Left cardiac atrium (tissue), 4 donors: ENCODE results near the gene TBC1D4. TPM values are rescaled to one million over a fixed set of nuclear protein-coding genes. Genes with fewer than 3 reads are reported as not detected.

Source experiments
- ATAC-seq, 2 donors: fragments of 200-7000 bp; cut with Tn5 transposase; one replicate each; pipeline ENCODE4 v1.9.1; 2020; ENCODE audit warnings: mild to moderate bottlenecking in 2 of 2, moderate library complexity in 2 of 2
- DNase-seq: peaks from one replicate; pipeline ENCODE4 v3.0.0-alpha.2; 2020
- intact Hi-C, 2 donors: fragments of 100-400 bp; cut with DNase I; formaldehyde crosslinking; loops; one replicate each; pipeline versions ENCODE4 v1.14.1 to v1.15.1; 2022 to 2023
- total RNA-seq, 2 donors: library from RNA; stranded (reverse); fragmentation: NEBNext Ultra II Directional; extraction: Animal tissue kit (Norgen Biotek cat#: 25700); gene quantifications; one replicate each; pipeline ENCODE4 v1.2.1, GENCODE V29; 2021
- donor health status: DM: no; HTN: yes; CAD: no.
- donor health status: DM: no; HTN: yes; CAD: no; lungs with severe emphysema.
- donor health status: DM: yes; HTN: yes; CAD: no.
- donor health status: Dilated cardiomyopathy.

TBC1D4 gene
- total RNA-seq, 2 donors from 2014 or later = 47.7 to 54.2 TPM

DNA sequence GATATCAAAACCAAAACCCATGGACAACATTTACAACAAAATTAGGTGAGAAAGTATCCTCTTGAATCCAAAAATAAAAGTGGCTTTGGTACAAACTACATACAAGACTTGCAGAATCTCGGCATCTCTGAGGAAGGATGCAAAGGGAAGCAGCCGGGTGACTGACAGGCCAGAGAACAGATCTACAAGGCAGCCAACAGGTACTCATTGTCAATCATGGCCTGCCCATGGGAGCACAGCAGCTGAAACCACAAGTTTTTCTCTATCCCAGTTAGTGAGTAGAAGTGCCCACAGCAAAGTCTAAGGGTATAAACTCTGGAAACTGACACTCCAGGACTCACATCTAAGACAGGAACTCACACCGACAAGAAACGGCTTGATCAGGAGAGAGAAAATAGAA is 74.5 kb downstream of the TBC1D4 start:
- no peak for DNase-seq
- intact Hi-C loops = no loop called here
- ATAC-seq = no peak

DNA sequence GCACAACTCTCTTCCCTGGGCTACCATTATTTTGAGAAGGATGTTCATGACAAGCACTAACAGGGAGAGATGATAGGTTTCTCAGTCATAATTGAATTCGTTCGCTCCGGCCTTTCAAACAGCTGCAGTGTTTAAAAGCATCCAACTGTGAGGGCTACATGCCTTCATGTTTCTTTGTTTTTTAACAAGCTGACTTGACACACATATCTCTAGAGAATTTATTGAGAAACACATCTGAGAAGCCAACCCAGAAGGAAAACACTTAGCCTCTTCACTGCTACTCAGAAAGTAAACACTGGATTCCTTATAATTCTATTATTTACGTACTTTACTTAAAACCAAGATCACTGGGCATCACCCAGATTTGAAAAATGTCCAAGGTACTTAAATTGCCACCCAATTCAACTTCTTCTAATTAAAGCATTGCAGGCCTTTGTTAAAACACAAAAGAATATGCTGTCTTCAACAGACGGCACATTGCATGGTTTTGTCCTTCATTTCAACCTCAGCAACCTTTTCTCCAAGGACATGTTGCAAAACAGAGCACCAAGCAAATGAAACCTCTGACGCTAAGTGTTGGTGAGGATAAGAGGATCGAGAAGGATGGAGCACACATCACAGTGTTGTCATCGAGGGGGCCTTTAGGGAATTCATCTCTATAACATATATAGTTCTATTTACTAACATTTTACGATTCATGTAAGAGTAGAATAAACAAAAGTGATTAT is 75.8 kb downstream of the TBC1D4 start:
- DNase-seq (no peak), ATAC-seq (peak; percentile 52 to 56)
- intact Hi-C loops = no loop called here

- DNase-seq = no peak
- ATAC-seq = no peak
- intact Hi-C loops = no loop called here
These were observed 77.2 kb downstream of the TBC1D4 start for GRCh38 chr13:75404726-75405125.

DNA sequence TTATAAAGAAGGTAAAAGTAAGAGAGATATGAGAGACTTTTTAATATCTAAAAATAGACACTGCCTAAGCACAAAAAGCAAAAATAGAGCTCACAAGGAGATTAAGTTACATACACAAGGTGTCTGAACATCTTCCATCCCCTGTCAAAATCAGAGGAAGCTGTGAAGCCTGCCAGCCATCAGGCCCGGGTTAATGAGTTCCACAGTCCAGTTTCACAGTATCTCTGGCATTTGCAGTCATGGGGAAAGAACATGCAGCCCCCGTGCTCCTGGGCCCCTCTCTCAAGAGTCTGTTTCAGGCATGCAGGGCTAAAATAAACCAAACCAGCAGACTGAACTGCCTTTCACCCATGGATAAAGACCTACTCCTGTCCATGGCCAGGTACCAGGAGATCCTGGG is 79.2 kb downstream of the TBC1D4 start:
- ATAC-seq (peak; percentile 81 to 90), DNase-seq (peak; percentile 48)
- intact Hi-C loops = no loop called here

DNA sequence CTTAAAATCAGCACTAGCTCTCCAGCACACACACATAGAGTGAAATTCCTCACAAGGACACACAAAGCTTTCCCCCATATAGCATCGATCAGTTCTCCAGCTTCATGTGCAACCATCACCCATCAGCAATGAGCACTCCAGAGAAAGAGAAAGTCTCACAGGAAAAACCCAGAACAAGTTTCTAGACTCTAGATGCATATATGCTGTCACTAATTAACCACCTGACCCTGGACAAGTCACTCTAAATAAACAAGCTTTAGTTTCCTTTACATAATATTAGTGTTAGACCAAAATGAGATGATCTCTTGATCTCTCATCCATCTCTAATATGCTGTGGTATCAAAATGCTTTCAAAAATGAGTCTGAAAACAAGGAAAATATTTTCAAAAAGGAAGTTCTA is 81.2 kb downstream of the TBC1D4 start:
- ATAC-seq = no peak
- intact Hi-C loops = no loop called here
- DNase-seq = no peak

- ATAC-seq = peak in 1 of 2 donors; percentile 12
- DNase-seq = no peak
- intact Hi-C loops = no loop called here
These were observed 82.1 kb downstream of the TBC1D4 start for GRCh38 chr13:75399879-75400217.

DNA sequence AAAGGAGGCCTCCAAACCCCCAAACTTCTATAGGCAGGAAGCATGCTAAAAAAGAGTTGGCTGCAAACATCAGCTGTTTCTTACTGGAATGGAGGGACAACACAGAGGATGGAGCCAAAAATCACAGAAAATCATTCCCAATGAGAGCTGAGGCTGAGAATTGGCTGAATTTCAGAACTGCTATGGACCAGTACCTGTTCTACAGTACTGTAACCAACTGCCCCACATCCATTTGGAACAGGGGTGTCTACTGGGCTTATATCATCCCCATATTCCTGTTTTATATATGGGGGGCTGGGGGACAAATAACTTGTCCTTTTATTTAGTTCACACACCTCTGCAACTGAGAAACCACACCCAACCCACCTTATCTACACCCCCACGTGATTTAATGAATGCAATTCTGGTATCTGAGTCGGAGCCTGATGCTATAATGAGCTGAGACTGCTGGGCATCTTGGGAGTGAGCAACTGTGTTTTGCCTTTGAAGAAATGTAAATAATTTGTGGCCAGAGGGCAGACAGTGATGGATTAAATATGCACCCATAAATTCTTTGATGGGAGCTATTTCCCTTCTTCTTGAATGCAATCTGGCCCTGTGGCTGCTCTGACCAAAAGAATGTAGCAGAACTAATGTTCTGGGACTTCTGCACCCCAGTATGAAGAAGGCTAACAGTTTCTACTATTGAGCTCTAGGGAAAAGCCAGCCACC is 82.6 kb downstream of the TBC1D4 start:
- no peak for ATAC-seq
- DNase-seq = no peak
- intact Hi-C loops = no loop called here

GRCh38 chr13:75398072-75398471 is 83.9 kb downstream of the TBC1D4 start:
- ATAC-seq = no peak
- no peak for DNase-seq
- intact Hi-C loops = no loop called here

GRCh38 chr13:75395901-75396300 is 86.1 kb downstream of the TBC1D4 start:
- DNase-seq (no peak), ATAC-seq (no peak)
- intact Hi-C loops = no loop called here

DNA sequence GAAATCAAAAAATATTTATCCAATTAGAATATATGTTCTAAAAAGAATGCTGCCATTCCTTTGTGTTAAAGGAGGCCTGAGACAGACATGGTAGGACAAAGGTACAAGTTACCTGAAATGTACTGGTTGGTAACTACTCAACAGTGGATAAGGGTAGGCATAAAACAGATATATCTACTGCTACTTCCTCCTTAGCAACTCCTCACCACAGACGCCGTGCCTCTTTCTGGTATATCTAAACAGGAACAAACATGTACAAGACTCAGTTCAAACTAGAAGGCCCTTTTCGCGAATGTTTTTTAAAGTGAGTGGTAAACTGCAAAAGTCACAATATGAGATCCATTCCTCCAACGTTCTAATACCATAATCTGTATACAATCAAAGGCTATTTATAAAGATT is 86.9 kb downstream of the TBC1D4 start:
- intact Hi-C loops = no loop called here
- DNase-seq (no peak), ATAC-seq (no peak)

- ATAC-seq = no peak
These were observed 88.0 kb downstream of the TBC1D4 start for GRCh38 chr13:75393839-75394520.

GRCh38 chr13:75391432-75392100 is 90.4 kb downstream of the TBC1D4 start:
- intact Hi-C loops = no loop called here
- no peak for DNase-seq
- ATAC-seq = peak; percentile 41 to 49

More at GRCh38 chr13:75393839-75394520, 88.0 kb downstream of the TBC1D4 start:
- intact Hi-C loops = no loop called here
- no peak for DNase-seq

DNA sequence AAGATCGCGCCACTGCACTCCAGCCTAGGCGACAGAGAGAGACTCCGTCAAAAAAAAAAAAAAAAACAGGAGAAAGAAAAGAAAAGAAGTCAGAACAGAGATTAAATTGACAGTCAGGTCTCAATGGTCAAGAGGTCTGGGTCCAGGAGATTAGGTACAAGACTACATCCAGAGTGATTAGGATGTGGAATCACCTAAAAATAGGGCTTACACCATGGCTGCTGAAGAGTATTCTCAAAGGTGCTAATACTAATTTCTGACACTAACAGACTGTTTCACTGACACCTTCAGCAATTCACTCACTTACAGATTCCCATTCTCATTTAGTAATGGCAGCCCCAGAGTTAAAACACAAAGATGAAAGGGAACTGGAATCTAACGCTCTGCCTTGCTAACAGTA is 91.7 kb downstream of the TBC1D4 start:
- DNase-seq = no peak
- ATAC-seq = peak; percentile 51 to 71
- intact Hi-C loops = no loop called here

GRCh38 chr13:75385708-75386083 is 96.3 kb downstream of the TBC1D4 start:
- intact Hi-C loops = no loop called here
- DNase-seq (no peak), ATAC-seq (no peak)

- peak; percentile 65 to 74 for ATAC-seq
- no peak for DNase-seq
- intact Hi-C loops = no loop called here
These were observed 96.9 kb downstream of the TBC1D4 start for GRCh38 chr13:75384879-75385707.

DNA sequence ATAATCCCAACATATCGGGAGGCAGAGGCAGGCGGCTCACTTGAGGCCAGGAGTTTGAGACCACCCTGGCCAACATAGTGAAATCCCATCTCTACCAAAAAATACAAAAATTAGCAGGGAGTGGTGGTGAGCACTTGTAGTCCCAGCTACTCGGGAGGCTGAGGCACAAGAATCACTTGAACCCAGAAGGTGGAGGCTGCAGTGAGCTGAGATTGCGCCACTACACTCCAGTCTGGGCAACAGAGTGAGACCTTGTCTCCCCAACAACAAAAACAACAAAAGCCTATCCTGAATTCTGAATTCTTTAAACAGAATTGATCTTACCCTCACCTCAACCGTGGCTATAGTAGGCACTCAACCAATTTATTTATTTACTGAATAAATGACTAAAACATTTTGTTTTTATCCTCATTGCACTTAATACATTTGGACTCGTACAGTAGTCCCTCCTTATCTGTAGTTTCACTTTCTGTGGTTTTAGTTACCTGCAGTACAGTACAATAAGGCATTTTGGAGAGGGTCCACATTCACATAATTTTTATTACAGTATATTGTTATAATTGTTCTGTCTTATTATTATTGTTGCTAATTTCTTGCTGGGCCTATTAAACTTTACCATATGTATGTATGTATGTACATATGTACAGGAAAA is 98.8 kb downstream of the TBC1D4 start:
- ATAC-seq (no peak), DNase-seq (no peak)
- intact Hi-C loops = no loop called here

- DNase-seq = no peak
- intact Hi-C loops = loop anchor here in 1 of 2 donors (10.0 kb wide), 1 partner anchor 106 kb away; the partner anchor contains the start of gene TBC1D4
- no peak for ATAC-seq
These were observed 103.7 kb downstream of the TBC1D4 start for GRCh38 chr13:75378301-75378700.

DNA sequence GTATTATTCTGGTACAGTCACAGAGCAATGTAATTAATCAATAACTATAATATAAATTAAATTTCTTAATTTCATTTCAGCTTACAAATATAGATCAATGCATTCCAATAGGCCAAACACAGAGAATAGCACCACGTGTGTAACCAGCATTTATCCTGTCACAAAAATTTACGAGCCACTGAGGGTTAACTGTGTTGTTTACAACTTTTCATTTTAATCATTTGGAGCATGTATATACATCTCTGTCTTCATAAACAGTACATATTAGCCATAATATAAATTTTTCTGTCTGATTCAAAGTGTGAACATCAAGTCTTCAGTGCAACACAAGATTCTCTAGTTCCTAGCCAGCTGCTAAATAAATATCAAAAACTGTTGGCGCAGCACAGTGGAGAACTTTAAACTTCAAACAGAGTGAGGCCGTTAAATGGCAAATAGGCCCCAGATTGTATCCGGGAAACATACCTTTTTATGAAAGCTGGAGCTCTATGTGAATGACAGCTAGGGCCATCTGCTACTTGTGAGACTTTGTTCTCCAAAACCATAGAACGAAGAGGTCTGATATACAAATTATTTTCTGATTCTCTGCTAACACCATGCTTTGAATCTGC is 105.1 kb downstream of the TBC1D4 start:
- DNase-seq (no peak), ATAC-seq (no peak)
- intact Hi-C loops = loop anchor here in 1 of 2 donors (10.0 kb wide), 1 partner anchor 108 kb away; the partner anchor contains the start of gene TBC1D4
